GM13977 (cell line): ENCODE results near the gene ERCC6L2.

Source experiments
- DNase-seq: peaks from one replicate; pipeline ENCODE4 v3.0.0; 2012; ENCODE audit warnings: low spot score
- in situ Hi-C: fragments of 300-500 bp; cut with MboI; formaldehyde crosslinking; loops from one replicate; pipeline ENCODE4 v1.12.0; 2022; ENCODE audit warnings: low sequenced_read_pairs, low pct_unique_long_range_greater_than_20kb, mixed read lengths, inconsistent platforms; ENCODE audit not compliant: unreplicated experiment
- TF ChIP-seq, protein P1 (sequence below): IDR thresholded peaks from 2 replicates; pipeline ENCODE4 v1.5.1; 2012; ENCODE audit warnings: mild to moderate bottlenecking, control low read depth; ENCODE audit not compliant: insufficient read depth; ENCODE audit errors: extremely low read depth, missing control alignments

Gene ERCC6L2

DNA sequence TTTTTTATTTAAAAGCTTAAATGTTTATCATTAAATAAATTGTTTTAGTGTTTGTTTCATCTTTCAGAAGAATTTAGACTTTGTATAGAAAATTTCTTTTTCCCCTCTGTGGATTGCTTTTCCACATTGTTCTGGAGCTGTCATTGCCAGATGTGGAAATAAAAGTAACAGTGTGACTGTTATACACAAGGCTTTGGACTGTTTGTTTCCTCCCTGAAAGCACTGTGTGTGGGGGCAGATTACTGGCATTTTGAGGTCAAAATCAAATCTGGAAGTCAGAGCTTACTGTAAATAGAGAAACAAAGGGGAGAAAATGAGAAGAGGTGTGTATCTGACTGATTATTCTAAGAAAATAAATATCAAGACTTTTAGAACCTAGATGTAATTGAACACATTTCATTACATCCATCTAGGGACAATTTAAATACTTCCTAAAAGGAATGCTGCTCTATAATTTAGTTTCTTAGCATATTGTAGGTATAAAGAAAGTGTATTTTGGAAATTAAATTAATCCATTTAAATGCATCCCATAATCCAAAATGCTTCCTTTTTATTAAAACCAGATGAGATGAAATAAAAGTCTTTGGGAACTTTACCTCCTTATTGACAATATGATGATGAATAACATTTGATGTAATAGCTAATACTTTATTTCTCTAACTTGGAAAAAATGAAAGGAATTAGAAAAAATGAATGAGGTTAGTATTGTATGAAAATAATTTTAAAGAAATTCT lies 51.9 kb downstream of the ERCC6L2 start:
- in situ Hi-C loops: no loop called here
- TF ChIP-seq, protein P1, sequence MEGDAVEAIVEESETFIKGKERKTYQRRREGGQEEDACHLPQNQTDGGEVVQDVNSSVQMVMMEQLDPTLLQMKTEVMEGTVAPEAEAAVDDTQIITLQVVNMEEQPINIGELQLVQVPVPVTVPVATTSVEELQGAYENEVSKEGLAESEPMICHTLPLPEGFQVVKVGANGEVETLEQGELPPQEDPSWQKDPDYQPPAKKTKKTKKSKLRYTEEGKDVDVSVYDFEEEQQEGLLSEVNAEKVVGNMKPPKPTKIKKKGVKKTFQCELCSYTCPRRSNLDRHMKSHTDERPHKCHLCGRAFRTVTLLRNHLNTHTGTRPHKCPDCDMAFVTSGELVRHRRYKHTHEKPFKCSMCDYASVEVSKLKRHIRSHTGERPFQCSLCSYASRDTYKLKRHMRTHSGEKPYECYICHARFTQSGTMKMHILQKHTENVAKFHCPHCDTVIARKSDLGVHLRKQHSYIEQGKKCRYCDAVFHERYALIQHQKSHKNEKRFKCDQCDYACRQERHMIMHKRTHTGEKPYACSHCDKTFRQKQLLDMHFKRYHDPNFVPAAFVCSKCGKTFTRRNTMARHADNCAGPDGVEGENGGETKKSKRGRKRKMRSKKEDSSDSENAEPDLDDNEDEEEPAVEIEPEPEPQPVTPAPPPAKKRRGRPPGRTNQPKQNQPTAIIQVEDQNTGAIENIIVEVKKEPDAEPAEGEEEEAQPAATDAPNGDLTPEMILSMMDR: no peak
- no peak for DNase-seq

DNA sequence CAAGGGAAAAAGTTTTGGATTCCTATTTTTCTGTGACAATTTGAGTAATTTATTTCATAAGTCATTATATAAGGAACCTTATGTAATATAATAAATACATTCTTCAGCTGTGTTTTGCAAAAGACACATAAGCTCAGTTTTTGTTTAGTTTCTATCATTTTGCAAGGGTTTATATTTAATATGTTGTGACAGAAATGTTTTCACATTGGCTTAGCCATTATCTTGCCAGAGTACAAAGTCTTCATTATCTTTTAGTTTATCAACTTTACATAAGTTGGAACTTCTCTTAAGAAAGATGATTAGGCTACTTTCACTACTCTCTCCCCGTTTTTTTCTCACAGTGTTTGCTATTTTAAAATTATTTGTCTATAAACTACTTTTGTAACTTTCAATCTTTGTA lies 54.8 kb downstream of the ERCC6L2 start:
- in situ Hi-C loops: no loop called here
- DNase-seq: no peak
- TF ChIP-seq, protein P1: no peak

DNA sequence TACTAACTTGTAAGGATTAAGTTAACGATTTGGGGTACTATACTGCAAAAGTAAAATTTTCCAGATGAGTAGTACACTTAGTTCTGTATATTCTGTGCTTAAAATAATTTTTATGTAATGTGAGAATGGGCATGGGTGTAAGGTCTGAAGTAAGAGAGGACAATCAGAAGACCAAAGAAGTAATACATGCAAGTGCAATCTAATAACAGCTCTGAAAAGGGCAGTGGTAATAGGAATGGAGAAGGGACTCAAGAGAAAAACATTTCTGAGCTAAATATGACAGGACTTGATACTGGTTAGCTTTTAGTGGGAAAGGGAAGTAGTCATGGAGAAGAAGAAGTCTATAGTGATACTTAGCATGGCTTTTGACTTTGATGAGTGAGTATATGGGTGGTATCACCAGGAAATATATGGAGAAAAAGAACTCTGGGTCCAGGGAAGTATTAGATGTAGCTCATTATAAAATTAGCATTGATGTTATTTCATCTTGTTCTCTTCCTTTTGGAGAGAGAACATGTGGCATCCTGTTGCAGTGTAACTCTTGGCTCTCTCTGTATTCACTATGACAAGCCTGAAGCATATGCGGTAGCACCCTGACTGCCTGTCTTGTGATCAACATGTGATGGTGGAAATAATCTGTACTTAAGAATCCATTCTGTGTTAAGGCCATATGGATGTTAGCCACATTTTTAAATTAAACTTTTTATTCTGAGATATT lies 60.5 kb downstream of the ERCC6L2 start:
- in situ Hi-C loops: no loop called here
- TF ChIP-seq, protein P1: no peak
- DNase-seq: no peak

DNA sequence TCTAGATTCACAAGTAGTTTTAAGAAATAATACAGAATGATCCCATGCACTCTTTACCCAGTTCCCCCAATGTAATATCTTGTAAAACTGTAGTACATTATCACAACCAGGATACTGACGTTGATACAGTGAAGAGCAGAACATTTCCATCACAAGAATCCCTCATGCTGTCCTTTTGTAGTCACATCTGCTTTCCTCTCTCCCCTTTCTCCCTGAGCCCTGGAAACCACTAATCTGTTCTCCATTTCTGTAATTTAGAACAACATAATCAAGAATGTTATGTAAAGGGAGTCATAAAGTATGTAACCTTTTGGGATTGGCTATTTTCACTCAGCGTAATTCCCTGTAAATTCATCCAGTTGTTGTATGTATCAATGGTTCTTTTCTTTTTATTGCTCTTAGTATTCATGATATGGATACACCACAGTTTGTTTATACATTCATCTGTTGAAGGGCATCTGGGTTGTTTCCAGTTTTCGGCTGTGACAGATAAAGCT lies 61.1 kb downstream of the ERCC6L2 start:
- TF ChIP-seq, protein P1: no peak
- DNase-seq: no peak
- in situ Hi-C loops: no loop called here

DNA sequence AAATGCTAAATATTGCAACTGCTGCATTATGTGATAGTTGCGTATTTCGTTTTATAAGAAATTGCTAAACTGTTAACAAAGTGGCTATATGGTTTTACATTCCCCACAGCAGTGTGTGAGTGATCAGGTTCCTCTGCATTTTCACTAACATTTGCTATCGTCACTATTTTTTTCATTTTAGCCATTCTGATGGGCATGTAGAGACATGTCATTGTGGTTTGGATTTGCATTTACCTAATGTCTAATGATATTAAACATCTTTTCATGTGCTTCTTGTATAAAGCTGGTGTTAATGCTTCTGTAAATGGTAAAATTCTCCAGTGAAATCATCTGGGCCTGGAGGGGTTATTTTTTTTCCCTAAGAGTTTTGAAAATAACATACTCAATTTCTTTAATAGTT lies 61.6 kb downstream of the ERCC6L2 start:
- in situ Hi-C loops: no loop called here
- TF ChIP-seq, protein P1: no peak
- DNase-seq: no peak

DNA sequence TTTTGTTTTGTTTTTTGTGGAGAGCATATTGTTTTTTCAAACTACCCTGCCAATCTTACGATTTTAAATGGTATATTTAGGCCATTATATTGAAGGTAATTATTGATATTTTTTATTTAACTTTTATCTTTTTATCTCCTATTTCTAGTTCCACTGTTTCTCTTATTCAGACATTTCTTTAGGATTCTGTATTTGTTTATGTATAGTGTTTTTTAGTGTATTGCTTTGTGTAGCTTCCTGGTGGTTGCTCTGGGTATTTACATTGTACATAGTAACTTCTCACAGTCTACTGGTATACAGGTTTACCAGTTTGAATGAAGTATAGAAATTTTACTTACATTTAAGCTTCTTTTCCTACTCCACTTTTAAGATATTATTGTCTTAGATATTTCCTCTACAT lies 63.2 kb downstream of the ERCC6L2 start:
- TF ChIP-seq, protein P1: no peak
- in situ Hi-C loops: no loop called here
- no peak for DNase-seq
